GM12864 (cell line): Measurements from ENCODE around the gene ABCD3.

ENCODE experiments used
- DNase-seq: peaks from one replicate; pipeline ENCODE4 v3.0.0-alpha.2; 2011; ENCODE audit warnings: low read depth
- H3K4me3 ChIP-seq: 2 replicates; pipeline ENCODE4 v1.5.1; 2011; ENCODE audit warnings: mild to moderate bottlenecking, low read depth, low read length, control low read depth
- CTCF ChIP-seq: IDR thresholded peaks from 2 replicates; pipeline ENCODE4 v1.5.1; 2011; ENCODE audit warnings: low read depth, mild to moderate bottlenecking, moderate library complexity, low read length, control low read depth, inconsistent platforms; ENCODE audit errors: missing control alignments

ABCD3 gene

GRCh38 chr1:94398356-94398755 lies 19.8 kb upstream of the ABCD3 start:
- no peak overlapping the region for H3K4me3 ChIP-seq
- TF ChIP-seq CTCF: no peak
- DNase-seq: no peak

GRCh38 chr1:94399453-94399852 lies 18.7 kb upstream of the ABCD3 start:
- DNase-seq: no peak
- H3K4me3 ChIP-seq: no peak overlapping the region
- TF ChIP-seq CTCF: no peak

GRCh38 chr1:94401206-94401605 lies 17.0 kb upstream of the ABCD3 start:
- TF ChIP-seq CTCF: no peak
- no peak overlapping the region for H3K4me3 ChIP-seq
- DNase-seq: no peak

- no peak overlapping the region for H3K4me3 ChIP-seq
- no peak for DNase-seq
- no peak for TF ChIP-seq CTCF
Measured at GRCh38 chr1:94406446-94406845, 11.7 kb upstream of the ABCD3 start.

- no peak overlapping the region for H3K4me3 ChIP-seq
- no peak for DNase-seq
- TF ChIP-seq CTCF: no peak
Measured at GRCh38 chr1:94408104-94408830, 9.9 kb upstream of the ABCD3 start.

GRCh38 chr1:94411237-94411636 lies 7.0 kb upstream of the ABCD3 start:
- DNase-seq: no peak
- H3K4me3 ChIP-seq: no peak overlapping the region
- TF ChIP-seq CTCF: no peak

- DNase-seq: no peak
- TF ChIP-seq CTCF: no peak
- H3K4me3 ChIP-seq: no peak overlapping the region
Measured at GRCh38 chr1:94413311-94413710, 4.9 kb upstream of the ABCD3 start.
